Thyroid gland (tissue), 4 donors: ENCODE results near the gene EBI3.

Experiments
- CTCF ChIP-seq, 6 experiments: fragments of 200-600 bp in 3 of 6; fragments of 450-650 bp in 3 of 6; sonication (generic) in 3 of 6; IDR thresholded peaks; one replicate each; pipeline ENCODE4 v1.5.1; 2016 to 2019; ENCODE audit warnings: antibody characterized with exemption in 6 of 6, mild to moderate bottlenecking in 2 of 6, inconsistent platforms in 1 of 6, moderate library complexity in 1 of 6
- POLR2A ChIP-seq, 2 donors: fragments of 450-650 bp; IDR thresholded peaks; one replicate each; pipeline ENCODE4 v1.6.1; 2017; ENCODE audit warnings: antibody characterized with exemption in 2 of 2, mild to moderate bottlenecking in 2 of 2, moderate library complexity in 1 of 2

GRCh38 chr19:4199699-4200293 is 29.5 kb upstream of the EBI3 start:
- TF ChIP-seq POLR2A (IDR thresholded peaks at IDR 0.05) (no peak), CTCF (IDR thresholded peaks at IDR 0.05) (no peak)
